Cardiac muscle cell (in vitro differentiated cells and primary cell): ENCODE measurements around the gene EIF1AD. TPM values are rescaled to one million over a fixed set of nuclear protein-coding genes. Genes with fewer than 3 reads are reported as not detected.

ENCODE experiments used
- DNase-seq, 2 donors: peaks; one replicate each; pipeline versions ENCODE4 v3.0.0 to v3.0.0-alpha.2; 2010 to 2017; ENCODE audit warnings: low read depth in 1 of 2, low spot score in 1 of 2
- H3K27ac ChIP-seq: fragments of 200-600 bp; sonication (generic); 2 replicates; pipeline ENCODE4 v1.5.1; 2016
- H3K27me3 ChIP-seq: fragments of 200-600 bp; sonication (generic); 2 replicates; pipeline ENCODE4 v1.6.0; 2016; ENCODE audit warnings: control low read depth
- H3K36me3 ChIP-seq: fragments of 200-600 bp; sonication (generic); 2 replicates; pipeline ENCODE4 v1.5.1; 2016; ENCODE audit warnings: control low read depth
- H3K4me1 ChIP-seq: fragments of 200-600 bp; sonication (generic); 2 replicates; pipeline ENCODE4 v1.8.1; 2017; ENCODE audit warnings: low read depth, mild to moderate bottlenecking, mixed run types
- H3K4me3 ChIP-seq: fragments of 200-600 bp; sonication (generic); 2 replicates; pipeline ENCODE4 v1.5.1; 2016; ENCODE audit warnings: mild to moderate bottlenecking
- H3K9me3 ChIP-seq: fragments of 200-600 bp; sonication (generic); 2 replicates; pipeline ENCODE4 v1.5.1; 2017; ENCODE audit warnings: low read depth, mild to moderate bottlenecking, control low read depth
- CTCF ChIP-seq: IDR thresholded peaks from 2 replicates; pipeline ENCODE4 v1.5.1; 2012; ENCODE audit warnings: low read depth, mild to moderate bottlenecking, low read length
- polyA plus RNA-seq: library from polyadenylated mRNA; unstranded; fragments of >200 nt; fragmentation: Nextera tagmentation; extraction: Ambion mirVana; gene quantifications from 2 replicates; pipeline ENCODE4 v1.2.1, GENCODE V29; 2016
- total RNA-seq: library from RNA; depleted of rRNA; stranded (reverse); fragments of >200 nt; gene quantifications from 2 replicates; pipeline ENCODE4 v1.2.3, GENCODE V29; 2016

EIF1AD gene
- total and polyA plus RNA-seq, 2 experiments from 2014 or later = 24.6 to 36.8 TPM

DNA sequence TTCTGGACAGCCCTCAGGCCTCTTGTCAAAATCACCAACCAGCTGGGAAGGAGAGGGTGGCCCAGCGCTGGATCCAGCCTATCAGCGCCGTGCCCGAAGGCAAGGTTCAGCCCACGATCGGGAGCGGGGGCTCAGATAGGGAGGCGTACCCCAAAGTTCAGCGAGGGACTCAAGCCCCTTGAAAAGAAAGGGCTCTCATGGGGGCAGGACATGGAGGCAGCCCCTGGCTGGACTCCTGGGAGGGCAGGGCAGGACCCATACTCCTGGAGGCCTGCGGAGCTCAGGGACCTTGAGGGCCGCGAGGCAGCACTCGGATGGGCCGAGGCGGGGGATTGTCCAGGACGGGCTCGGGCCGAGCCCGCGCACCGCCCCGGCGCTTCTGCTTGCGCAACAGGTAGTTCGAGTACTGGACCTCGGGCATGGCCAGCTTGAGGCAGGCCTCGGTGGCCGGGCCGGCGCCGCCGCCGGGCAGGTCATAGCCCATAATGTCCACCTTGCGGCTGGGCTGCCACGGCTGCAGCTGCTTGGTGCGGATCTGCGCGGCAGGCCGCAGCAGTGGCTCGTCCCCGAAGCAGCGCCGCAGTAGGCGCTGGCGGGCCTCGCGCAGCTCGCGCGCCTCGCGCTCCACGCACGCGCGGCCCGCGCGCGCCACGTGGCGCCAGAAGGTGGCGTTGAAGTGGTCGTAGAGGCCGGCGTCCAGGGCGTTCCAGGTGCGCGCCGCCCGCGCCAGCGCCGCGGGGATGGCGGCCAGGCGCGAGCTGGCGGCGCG lies 40.5 kb upstream of the EIF1AD start:
- TF ChIP-seq CTCF = no peak
- H3K36me3 ChIP-seq = no peaks in the 10 kb centered on the region

GRCh38 chr11:66039765-66040164 lies 37.8 kb upstream of the EIF1AD start:
- Histone ChIP-seq H3K27me3 (no peaks in the 10 kb centered on the region), H3K4me1 (no peaks in the 10 kb centered on the region), H3K9me3 (no peaks in the 10 kb centered on the region), H3K36me3 (no peaks in the 10 kb centered on the region), H3K27ac (no peak overlapping the region), H3K4me3 (no peak overlapping the region)
- DNase-seq = no peak
- TF ChIP-seq CTCF = no peak

More for the DNA sequence above, 40.5 kb upstream of the EIF1AD start:
- H3K4me1 ChIP-seq = no peaks in the 10 kb centered on the region
- no peak overlapping the region for H3K27ac ChIP-seq
- no peaks in the 10 kb centered on the region for H3K9me3 ChIP-seq
- no peak for DNase-seq
- no peaks in the 10 kb centered on the region for H3K27me3 ChIP-seq
- no peak overlapping the region for H3K4me3 ChIP-seq

GRCh38 chr11:66037327-66037726 lies 35.4 kb upstream of the EIF1AD start:
- DNase-seq = no peak
- H3K27me3 ChIP-seq = no peaks in the 10 kb centered on the region
- H3K4me3 ChIP-seq = no peak overlapping the region
- no peak overlapping the region for H3K27ac ChIP-seq
- H3K9me3 ChIP-seq = no peaks in the 10 kb centered on the region
- TF ChIP-seq CTCF = no peak
- no peaks in the 10 kb centered on the region for H3K4me1 ChIP-seq
- H3K36me3 ChIP-seq = no peaks in the 10 kb centered on the region

GRCh38 chr11:66036334-66036710 lies 34.4 kb upstream of the EIF1AD start:
- H3K9me3 ChIP-seq = no peaks in the 10 kb centered on the region
- H3K4me3 ChIP-seq = no peak overlapping the region
- H3K27me3 ChIP-seq = no peaks in the 10 kb centered on the region
- no peaks in the 10 kb centered on the region for H3K36me3 ChIP-seq
- no peak for TF ChIP-seq CTCF
- DNase-seq = no peak
- no peak overlapping the region for H3K27ac ChIP-seq
- no peaks in the 10 kb centered on the region for H3K4me1 ChIP-seq

DNA sequence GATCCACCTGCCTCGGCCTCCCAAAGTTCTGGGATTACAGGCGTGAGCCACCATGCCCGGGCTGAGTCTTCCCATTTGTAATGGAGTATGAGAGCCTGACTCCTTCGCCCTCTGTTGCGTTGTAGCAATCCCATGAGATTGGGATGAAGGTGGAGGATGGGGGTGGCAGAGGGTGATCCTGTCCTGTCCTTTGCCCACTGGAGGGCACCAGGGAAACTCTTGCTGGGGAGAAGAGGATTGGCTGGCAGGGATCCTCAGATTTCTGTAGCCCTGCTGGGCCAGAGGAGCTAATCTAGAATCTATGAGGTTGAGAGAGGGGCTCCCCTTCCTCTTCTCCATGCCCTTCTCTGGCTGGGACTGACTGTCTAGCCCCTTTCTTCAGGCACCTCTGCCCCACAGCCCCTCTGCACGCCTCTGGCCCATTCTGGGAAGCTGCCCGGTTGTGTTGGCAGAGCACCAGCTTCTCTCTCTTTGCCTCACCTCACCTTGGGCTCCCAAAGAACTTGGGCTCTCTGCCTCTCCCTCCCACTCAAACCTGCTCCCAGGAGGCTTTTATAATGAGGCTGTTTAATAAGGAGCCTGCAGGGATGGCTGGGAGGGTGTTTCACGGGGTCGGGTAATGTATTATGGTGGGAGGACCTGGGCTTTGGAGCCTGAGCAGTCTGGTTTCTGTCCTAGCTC lies 33.8 kb upstream of the EIF1AD start:
- H3K4me3 ChIP-seq = no peak overlapping the region
- no peak overlapping the region for H3K27ac ChIP-seq
- no peaks in the 10 kb centered on the region for H3K4me1 ChIP-seq
- H3K36me3 ChIP-seq = no peaks in the 10 kb centered on the region
- no peaks in the 10 kb centered on the region for H3K27me3 ChIP-seq
- no peak for TF ChIP-seq CTCF
- DNase-seq = no peak
- no peaks in the 10 kb centered on the region for H3K9me3 ChIP-seq
